HG03135 (cell line): ENCODE results near the gene TMEM86B.

ENCODE experiments used
- ATAC-seq: cut with Tn5 transposase; IDR thresholded peaks from one replicate; pipeline ENCODE4 v1.9.1; 2021; ENCODE audit warnings: mild to moderate bottlenecking, moderate library complexity; ENCODE audit not compliant: unreplicated experiment

Gene TMEM86B

GRCh38 chr19:55179606-55180484 is 48.7 kb downstream of the TMEM86B start, which contains the start of gene SYT5:
Gene SYT5 (minus strand): TSS chr19:55180289. CDS start chr19:55179041, 1,248 bp downstream.
- ATAC-seq: peak; percentile 14

- ATAC-seq: peak; percentile 79
Observed at GRCh38 chr19:55178781-55179599, 49.6 kb downstream of the TMEM86B start.
